OCI-LY7 (cell line): Measurements from ENCODE around the gene RPS3.

Source experiments
- EZH2phosphoT487 ChIP-seq: fragments of 200-600 bp; sonication (generic); IDR thresholded peaks from 2 replicates; pipeline ENCODE4 v1.6.1; 2018; ENCODE audit warnings: low read depth, borderline replicate concordance, mild to moderate bottlenecking, mixed run types, antibody characterized with exemption, low read length, moderate library complexity, mixed read lengths
- TF ChIP-seq, protein P1 (sequence below): fragments of 200-600 bp; sonication (generic); conservative IDR thresholded peaks from 2 replicates; pipeline ENCODE4 v1.5.1; 2014; ENCODE audit warnings: mild to moderate bottlenecking, antibody characterized with exemption, low read length, moderate library complexity, mixed read lengths

DNA sequence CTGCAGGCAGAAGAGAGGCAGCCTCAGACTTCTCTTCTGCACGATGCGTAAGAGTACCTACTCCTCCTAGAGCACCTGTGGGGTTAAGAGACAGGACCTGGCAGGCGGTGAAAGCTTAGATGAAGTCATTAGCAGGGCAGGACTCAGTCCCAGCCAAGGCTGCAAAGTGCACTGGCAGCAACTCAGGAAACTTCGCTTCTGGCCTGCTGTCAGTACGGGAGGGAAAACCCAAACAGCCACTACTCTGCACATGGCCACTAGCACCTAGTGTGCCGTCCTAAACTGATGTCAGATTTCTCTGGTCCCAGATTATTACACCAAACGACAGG, 42.5 kb downstream of the RPS3 start:
- TF ChIP-seq, protein P1, sequence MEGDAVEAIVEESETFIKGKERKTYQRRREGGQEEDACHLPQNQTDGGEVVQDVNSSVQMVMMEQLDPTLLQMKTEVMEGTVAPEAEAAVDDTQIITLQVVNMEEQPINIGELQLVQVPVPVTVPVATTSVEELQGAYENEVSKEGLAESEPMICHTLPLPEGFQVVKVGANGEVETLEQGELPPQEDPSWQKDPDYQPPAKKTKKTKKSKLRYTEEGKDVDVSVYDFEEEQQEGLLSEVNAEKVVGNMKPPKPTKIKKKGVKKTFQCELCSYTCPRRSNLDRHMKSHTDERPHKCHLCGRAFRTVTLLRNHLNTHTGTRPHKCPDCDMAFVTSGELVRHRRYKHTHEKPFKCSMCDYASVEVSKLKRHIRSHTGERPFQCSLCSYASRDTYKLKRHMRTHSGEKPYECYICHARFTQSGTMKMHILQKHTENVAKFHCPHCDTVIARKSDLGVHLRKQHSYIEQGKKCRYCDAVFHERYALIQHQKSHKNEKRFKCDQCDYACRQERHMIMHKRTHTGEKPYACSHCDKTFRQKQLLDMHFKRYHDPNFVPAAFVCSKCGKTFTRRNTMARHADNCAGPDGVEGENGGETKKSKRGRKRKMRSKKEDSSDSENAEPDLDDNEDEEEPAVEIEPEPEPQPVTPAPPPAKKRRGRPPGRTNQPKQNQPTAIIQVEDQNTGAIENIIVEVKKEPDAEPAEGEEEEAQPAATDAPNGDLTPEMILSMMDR: no peak
- TF ChIP-seq EZH2phosphoT487: no peak
